Type B pancreatic cell (in vitro differentiated cells): ENCODE results near the gene NPY. TPM values are rescaled to one million over a fixed set of nuclear protein-coding genes. Genes with fewer than 3 reads are reported as not detected.

Experiments used
- DNase-seq: peaks from one replicate; pipeline ENCODE4 v3.0.0; 2021; ENCODE audit warnings: mixed read lengths; ENCODE audit not compliant: unreplicated experiment; ENCODE audit errors: extremely low spot score
- H3K27ac Mint-ChIP-seq: 2 replicates; pipeline ENCODE4 v1.8.0; 2021; ENCODE audit warnings: mild to moderate bottlenecking, mixed read lengths
- H3K27me3 Mint-ChIP-seq: 2 replicates; pipeline ENCODE4 v1.8.0; 2021; ENCODE audit warnings: mixed read lengths
- H3K36me3 Mint-ChIP-seq: 2 replicates; pipeline ENCODE4 v1.8.0; 2021; ENCODE audit warnings: mixed read lengths
- H3K4me1 Mint-ChIP-seq: one replicate; pipeline ENCODE4 v1.8.0; 2021; ENCODE audit warnings: mixed read lengths; ENCODE audit not compliant: unreplicated experiment
- H3K4me3 Mint-ChIP-seq: 2 replicates; pipeline ENCODE4 v1.8.0; 2021; ENCODE audit warnings: mild to moderate bottlenecking, mixed read lengths
- H3K9me3 Mint-ChIP-seq: 2 replicates; pipeline ENCODE4 v1.8.0; 2021; ENCODE audit warnings: mixed read lengths
- total RNA-seq: library from RNA; stranded (reverse); gene quantifications from 2 replicates; pipeline ENCODE4 v1.2.1, GENCODE V29; 2021; ENCODE audit warnings: low replicate concordance
- TF ChIP-seq, protein P1 (sequence below): fragments of 200-600 bp; sonication (generic); conservative IDR thresholded peaks from 2 replicates; pipeline ENCODE4 v1.5.0; 2021; ENCODE audit warnings: antibody characterized with exemption, mild to moderate bottlenecking

Gene NPY
- total RNA-seq, 1 donor from 2014 or later: 1.5 TPM

DNA sequence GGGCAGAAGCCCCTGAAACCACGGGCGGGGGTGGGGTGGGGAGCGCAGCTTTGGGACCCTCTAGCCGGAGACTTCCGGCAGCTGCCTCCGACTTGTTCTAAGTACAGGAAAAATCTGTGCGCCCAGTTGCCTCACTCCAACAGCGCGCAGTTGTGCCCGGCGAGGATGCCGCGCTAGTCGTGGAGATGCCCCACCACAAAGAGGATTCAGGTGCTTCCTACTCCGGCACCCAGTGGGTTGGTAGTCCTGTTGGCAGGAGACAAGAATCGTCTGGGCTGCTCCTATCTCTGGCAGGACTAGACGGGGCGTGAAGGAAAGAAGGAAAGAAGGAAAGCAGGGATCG is 465 bp upstream of the NPY start:
- Mint-ChIP-seq H3K4me3 (peak overlapping the region; percentile 79), H3K27me3 (peaks cover 46% of the 10 kb centered on the region), H3K9me3 (no peaks in the 10 kb centered on the region), H3K27ac (no peak overlapping the region), H3K4me1 (no peaks in the 10 kb centered on the region), H3K36me3 (no peaks in the 10 kb centered on the region)
- TF ChIP-seq, protein P1, sequence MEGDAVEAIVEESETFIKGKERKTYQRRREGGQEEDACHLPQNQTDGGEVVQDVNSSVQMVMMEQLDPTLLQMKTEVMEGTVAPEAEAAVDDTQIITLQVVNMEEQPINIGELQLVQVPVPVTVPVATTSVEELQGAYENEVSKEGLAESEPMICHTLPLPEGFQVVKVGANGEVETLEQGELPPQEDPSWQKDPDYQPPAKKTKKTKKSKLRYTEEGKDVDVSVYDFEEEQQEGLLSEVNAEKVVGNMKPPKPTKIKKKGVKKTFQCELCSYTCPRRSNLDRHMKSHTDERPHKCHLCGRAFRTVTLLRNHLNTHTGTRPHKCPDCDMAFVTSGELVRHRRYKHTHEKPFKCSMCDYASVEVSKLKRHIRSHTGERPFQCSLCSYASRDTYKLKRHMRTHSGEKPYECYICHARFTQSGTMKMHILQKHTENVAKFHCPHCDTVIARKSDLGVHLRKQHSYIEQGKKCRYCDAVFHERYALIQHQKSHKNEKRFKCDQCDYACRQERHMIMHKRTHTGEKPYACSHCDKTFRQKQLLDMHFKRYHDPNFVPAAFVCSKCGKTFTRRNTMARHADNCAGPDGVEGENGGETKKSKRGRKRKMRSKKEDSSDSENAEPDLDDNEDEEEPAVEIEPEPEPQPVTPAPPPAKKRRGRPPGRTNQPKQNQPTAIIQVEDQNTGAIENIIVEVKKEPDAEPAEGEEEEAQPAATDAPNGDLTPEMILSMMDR: no peak
- DNase-seq: no peak

GRCh38 chr7:24284699-24285506 is 913 bp downstream of the NPY start:
- Mint-ChIP-seq H3K27me3 (peaks cover 56% of the 10 kb centered on the region), H3K4me3 (peak overlapping the region; percentile 77)

GRCh38 chr7:24290004-24290641 is 6.1 kb downstream of the NPY start:
- no peak for DNase-seq
- Mint-ChIP-seq H3K4me3 (no peak overlapping the region), H3K27me3 (peaks cover 48% of the 10 kb centered on the region), H3K36me3 (no peaks in the 10 kb centered on the region), H3K9me3 (no peaks in the 10 kb centered on the region), H3K4me1 (peaks cover 5% of the 10 kb centered on the region), H3K27ac (no peak overlapping the region)
- TF ChIP-seq, protein P1: peak; percentile 67

More at GRCh38 chr7:24284699-24285506, 913 bp downstream of the NPY start:
- no peaks in the 10 kb centered on the region for H3K4me1 Mint-ChIP-seq
- H3K9me3 Mint-ChIP-seq: no peaks in the 10 kb centered on the region
- no peak overlapping the region for H3K27ac Mint-ChIP-seq
- DNase-seq: no peak
- TF ChIP-seq, protein P1: peak; percentile 17
- H3K36me3 Mint-ChIP-seq: no peaks in the 10 kb centered on the region

DNA sequence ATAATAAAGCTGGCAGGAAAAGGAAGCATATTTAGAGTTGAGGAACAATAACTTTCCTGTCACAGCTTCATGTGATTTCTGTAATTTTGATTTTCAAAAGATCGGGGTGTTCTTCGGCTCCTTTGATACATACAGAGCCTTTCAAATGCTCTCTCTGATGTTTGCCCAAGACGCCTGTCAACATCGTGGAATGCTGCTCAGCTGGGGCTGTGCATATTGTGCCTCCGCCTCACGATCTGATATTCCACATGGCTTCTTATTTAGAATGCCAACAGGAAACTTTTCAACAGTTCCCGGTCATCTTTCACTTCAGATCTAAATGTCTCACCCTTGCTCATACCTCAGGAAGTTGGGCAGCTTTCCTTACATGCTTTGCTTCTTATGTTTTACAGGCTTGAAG is 7.3 kb downstream of the NPY start:
- no peak for DNase-seq
- Mint-ChIP-seq H3K4me3 (no peak overlapping the region), H3K9me3 (no peaks in the 10 kb centered on the region), H3K36me3 (no peaks in the 10 kb centered on the region), H3K27ac (no peak overlapping the region), H3K4me1 (peaks cover 5% of the 10 kb centered on the region), H3K27me3 (peaks cover 38% of the 10 kb centered on the region)
- TF ChIP-seq, protein P1: no peak

GRCh38 chr7:24297362-24297761 is 13.4 kb downstream of the NPY start:
- Mint-ChIP-seq H3K9me3 (no peaks in the 10 kb centered on the region), H3K4me1 (no peaks in the 10 kb centered on the region), H3K4me3 (no peak overlapping the region), H3K36me3 (no peaks in the 10 kb centered on the region), H3K27me3 (peaks cover 11% of the 10 kb centered on the region), H3K27ac (no peak overlapping the region)
- TF ChIP-seq, protein P1: no peak
- DNase-seq: no peak
